NCI-H526 treated with DMSO at 0.1 percent for 48 hours (cell line): ENCODE data around the gene FAM174B.
A peak's percentile ranks its signal among the peaks of the same experiment; 100 is the strongest.

Source experiments
- DNase-seq: peaks from one replicate; lab custom pipeline; 2025; lab: John Stamatoyannopoulos, UW

Gene FAM174B

GRCh38 chr15:92664178-92664900 lies 8.8 kb upstream of the FAM174B start:
- DNase-seq, result no peak

GRCh38 chr15:92663250-92663951 lies 7.8 kb upstream of the FAM174B start:
- no peak for DNase-seq

- DNase-seq, result no peak
Observed at GRCh38 chr15:92662762-92663161, 7.2 kb upstream of the FAM174B start.

DNA sequence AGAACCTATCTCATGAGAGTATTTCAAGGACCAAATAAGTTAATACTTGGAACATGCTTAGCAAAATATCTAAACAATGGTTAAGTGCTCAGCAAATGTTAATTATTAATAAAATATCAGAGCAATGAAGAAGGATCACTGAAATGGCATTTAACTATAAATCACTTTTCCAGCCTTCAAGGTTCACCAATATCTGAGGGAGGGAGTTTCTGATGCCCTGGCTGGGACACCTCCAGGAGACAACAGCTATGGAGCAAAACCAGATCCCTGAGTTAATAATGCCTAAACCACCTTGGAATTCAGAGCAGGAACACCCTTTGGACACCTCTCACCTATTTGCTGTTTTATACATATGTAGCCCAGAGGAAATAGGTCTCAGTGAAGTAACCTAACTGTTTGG lies 6.4 kb upstream of the FAM174B start:
- no peak for DNase-seq

GRCh38 chr15:92661069-92661468 lies 5.5 kb upstream of the FAM174B start:
- DNase-seq, result no peak

GRCh38 chr15:92657486-92657885 lies 1.9 kb upstream of the FAM174B start:
- no peak for DNase-seq

DNA sequence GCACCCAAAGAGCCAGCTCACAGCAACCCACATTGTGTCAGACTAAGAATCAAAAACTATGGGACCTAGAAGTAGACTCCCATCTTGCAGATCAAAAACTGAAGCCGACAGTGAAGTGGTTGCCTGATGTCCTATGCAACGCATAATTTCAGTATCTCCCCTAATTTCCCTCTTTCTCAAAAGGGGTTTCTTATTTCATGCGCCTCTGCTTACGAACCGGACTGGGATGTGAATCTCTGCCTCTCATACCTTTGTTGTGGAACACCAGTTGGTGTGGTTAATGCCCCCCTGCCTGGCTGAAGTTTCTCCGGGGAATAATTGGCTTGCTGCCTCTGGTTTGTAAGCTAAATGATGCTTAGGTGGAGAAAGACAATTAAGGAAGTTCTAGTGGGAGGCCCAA lies 514 bp upstream of the FAM174B start:
- DNase-seq, result no peak

- no peak for DNase-seq
Observed at GRCh38 chr15:92654662-92655061, 913 bp downstream of the FAM174B start.

GRCh38 chr15:92653836-92654539 lies 1.6 kb downstream of the FAM174B start:
- peak; percentile 53 for DNase-seq

DNA sequence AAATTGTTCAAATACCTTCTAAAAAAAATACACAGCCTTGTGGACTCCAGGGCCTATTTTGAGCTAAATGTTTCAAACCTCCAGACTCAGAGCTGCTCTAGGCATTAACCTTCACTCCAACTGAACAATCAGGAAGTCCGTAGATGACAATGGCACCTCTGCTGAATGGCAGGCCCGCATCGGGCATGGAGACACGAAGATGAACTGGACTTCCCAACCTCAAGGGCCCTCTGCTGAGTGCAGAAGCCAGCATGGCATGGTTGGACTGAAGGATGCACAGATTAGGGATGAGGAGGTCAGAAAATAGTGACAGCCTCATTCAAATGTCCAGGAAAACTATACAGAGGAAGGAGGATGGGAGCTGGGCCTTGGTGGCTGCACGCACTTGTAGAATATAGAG lies 2.2 kb downstream of the FAM174B start:
- DNase-seq, result no peak

DNA sequence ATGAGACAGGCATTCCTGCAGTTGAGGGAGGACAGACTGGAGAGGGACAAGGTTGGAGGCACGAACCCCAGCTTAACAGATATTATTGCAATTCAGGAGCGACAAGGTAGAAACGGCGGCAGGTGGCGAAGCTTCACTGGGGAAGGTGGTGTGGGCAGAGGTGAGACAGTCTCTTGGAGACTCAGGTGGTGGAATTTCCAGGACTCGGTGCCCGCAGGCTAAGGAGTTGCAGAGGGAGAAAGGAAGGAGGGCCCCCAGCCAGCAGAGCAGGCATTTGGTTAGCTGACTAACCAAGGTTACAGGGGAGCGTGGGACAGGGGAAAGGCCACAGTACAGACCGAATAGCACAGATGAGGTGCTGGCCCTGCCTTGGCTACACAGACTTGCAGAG lies 3.0 kb downstream of the FAM174B start:
- no peak for DNase-seq

GRCh38 chr15:92651877-92652575 lies 3.5 kb downstream of the FAM174B start:
- DNase-seq, result no peak

DNA sequence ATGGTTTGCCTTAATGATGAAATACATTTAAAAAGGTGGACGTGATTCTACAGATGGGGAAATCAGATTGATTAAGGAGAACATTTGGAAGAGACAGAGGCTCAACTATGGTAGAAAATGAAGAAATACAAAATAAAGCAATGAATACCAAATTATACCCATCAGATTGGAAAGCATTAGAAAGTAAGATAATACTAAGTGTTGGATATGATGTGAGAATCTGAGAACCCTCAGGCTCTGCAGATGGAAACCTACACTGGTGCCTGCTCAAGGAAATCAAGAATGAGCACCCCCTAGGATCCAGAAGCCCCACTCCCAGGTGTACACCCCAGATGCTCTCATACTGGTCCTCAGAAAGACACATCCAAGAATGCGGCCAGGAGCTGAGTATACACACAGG lies 4.6 kb downstream of the FAM174B start:
- no peak for DNase-seq

DNA sequence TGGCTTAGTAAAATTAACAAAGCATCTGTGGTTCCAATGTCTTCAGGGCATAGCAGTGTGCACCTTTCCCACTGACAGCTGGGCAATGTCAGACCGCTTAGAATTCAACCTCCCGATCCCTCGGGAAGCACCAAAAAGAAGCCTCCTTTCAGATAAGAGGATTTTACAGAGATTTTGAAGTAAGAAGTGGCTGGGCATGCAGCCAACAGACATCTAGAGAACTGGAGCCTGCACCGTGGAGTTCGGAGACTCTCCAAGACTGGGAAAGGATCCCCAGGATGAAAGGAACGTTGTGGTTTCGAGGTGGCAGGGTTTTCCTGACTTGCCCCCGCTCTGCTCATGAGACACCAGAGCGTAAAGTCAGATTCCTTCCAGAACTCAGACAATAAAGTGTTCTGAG lies 5.3 kb downstream of the FAM174B start:
- no peak for DNase-seq

- DNase-seq, result no peak
Observed at GRCh38 chr15:92648190-92648875, 7.2 kb downstream of the FAM174B start.

GRCh38 chr15:92647467-92648163 lies 8.0 kb downstream of the FAM174B start:
- no peak for DNase-seq

DNA sequence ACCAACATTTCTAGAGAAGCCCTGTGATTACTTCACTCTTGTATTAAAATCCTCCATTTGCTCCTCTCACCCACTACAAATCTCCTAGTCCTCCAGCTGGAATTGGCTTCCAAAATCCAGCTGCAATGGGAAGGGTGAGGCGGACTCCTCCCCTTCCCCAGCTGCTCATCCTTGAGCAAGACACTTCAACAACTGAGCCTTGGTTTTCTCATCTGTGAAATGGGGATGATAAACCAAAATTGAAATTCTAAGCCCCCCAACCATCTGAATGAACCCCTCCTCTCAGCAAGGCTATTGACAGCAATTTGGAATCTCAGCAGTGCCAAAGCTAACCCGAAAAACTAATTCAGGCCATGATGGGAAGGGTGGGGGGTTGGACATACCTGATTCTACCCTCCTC lies 9.4 kb downstream of the FAM174B start:
- DNase-seq, result no peak

- no peak for DNase-seq
Observed at GRCh38 chr15:92645731-92646130, 9.8 kb downstream of the FAM174B start.

DNA sequence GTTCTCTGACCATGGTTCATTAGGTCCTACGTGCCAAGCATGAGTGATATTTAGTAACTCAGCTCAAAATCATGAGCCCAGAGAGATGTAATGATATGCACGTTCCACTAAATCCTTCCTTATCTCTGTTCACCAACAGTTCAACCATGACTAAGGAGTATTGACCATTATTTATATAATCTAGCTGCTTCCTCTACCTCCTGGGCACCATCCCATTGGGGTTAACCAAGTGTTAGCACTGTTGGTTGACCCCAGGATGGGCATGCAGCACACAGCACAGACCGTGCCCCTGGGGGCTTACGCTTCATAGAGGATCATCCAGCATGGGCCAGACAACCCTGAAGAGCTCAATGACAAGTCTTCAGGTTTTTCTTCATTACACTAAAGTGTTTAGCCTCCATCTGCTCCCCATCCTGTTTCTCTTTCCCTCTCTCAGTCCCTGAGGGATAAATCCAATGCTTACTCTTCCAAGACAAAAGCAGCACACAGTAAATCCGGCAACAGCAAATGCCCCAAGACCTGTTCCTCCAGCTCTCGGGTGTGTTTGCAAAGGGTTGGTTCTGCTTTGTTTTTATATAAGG lies 10.4 kb downstream of the FAM174B start:
- DNase-seq, result no peak

DNA sequence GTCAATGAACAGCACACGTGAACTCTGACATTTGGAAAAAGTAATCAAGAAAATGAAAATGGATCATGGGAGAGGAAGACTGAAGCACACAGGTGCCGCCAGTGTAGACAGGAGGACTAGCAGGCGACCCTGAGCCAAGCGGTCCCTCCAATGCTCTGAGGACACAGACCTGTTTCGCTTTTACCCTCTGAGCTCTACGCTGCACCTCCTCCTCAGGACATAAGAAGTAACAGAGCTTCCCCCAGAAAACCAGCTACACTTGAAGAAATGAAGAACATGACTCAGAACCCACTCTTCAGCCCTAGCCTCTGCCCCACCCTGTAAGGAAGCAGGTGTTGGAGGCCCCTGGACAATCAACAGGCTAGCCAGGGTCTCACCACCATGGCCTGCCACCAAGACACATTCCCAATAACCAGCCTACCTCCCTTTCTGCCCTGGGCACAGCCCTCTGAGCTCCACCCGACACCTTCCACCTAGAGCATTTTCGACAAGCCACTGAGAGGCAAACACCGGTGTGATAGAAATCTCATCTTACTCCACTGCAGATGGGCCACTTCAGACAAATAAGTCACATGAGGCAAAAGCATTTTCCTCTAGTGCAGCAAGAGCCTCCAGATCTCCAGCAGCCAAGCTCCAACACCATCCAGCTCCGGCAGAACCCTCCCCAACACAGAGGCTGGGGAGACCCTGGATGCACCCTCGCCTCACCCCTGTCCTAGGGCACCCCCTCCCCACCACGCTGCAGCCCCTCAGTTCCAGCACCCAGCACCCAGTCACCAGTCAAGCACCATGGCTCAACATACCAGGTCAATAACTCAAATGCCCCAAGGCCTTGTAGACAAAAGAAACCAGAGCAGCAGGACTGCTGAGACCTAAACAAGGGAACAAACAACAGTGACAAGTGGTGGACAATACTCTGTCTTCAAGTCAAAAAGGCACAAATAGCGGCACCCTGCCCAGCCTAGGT lies 11.4 kb downstream of the FAM174B start:
- DNase-seq, result no peak
